Measurements from ENCODE around the gene PRODH2. TPM values are rescaled to one million over a fixed set of nuclear protein-coding genes. Genes with fewer than 3 reads are reported as not detected.

PRODH2 gene
- total RNA-seq, 1 donor from 2014 or later = not detected

DNA sequence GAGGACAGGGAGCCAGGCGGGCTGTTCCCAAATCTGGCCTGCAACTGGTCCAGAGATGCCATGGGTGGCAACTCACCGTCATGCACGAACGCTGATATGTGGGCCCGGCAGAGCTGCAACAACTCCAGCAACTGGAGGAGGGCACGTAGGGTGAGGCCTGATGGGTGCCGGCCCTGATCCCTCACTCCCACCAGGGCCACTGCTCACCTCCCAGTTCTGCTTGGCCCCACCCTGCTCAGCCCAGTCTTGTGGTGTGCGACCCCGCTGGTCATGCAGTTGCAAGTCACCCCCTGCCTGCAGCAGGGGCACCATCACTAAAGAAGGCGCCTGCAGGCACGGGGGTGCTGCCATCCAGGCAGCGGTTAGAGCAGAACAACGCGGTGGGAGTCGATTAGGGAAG, 20.3 kb downstream of the PRODH2 start:
- TF ChIP-seq, protein P1, sequence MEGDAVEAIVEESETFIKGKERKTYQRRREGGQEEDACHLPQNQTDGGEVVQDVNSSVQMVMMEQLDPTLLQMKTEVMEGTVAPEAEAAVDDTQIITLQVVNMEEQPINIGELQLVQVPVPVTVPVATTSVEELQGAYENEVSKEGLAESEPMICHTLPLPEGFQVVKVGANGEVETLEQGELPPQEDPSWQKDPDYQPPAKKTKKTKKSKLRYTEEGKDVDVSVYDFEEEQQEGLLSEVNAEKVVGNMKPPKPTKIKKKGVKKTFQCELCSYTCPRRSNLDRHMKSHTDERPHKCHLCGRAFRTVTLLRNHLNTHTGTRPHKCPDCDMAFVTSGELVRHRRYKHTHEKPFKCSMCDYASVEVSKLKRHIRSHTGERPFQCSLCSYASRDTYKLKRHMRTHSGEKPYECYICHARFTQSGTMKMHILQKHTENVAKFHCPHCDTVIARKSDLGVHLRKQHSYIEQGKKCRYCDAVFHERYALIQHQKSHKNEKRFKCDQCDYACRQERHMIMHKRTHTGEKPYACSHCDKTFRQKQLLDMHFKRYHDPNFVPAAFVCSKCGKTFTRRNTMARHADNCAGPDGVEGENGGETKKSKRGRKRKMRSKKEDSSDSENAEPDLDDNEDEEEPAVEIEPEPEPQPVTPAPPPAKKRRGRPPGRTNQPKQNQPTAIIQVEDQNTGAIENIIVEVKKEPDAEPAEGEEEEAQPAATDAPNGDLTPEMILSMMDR (conservative IDR thresholded peaks at IDR 0.05) = no peak
- H3K36me3 Mint-ChIP-seq (ENCODE audit: low read depth) = no peaks in the 10 kb centered on the region
- peaks cover 26% of the 10 kb centered on the region for H3K27me3 Mint-ChIP-seq (ENCODE audit: low read depth)
- no peak for DNase-seq (ENCODE audit: low read depth, low spot score)
- no peaks in the 10 kb centered on the region for H3K9me3 Mint-ChIP-seq
- no peak overlapping the region for H3K27ac Mint-ChIP-seq (ENCODE audit: unreplicated experiment)
- H3K4me1 Mint-ChIP-seq = no peaks in the 10 kb centered on the region
- H3K4me3 Mint-ChIP-seq = peak overlapping the region; percentile 23

DNA sequence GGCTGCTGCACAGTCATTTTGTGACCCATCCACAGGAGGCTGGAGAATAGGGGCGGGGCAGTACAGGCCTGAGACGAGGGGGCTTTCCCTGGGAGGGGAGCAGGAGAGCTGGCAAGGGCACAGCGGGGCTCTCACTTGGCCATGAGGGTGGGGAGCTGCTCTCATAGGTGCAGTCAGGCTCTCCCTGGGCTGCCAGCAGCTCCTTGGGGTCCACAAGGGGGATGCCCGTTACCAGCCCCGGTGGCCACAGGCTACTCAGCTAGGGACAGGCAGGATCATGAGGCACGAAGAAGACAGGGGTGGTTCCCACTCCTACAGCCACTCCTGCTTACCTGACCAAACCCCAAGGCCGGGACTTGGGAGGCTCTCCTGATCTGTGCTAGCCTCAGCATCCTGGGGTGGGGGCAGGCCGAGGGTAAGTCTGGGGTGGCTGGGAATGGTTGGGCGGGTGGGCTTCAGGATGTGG, 20.8 kb downstream of the PRODH2 start:
- Mint-ChIP-seq H3K27ac (ENCODE audit: unreplicated experiment) (no peak overlapping the region), H3K27me3 (ENCODE audit: low read depth) (peaks cover 22% of the 10 kb centered on the region), H3K4me3 (no peak overlapping the region), H3K36me3 (ENCODE audit: low read depth) (no peaks in the 10 kb centered on the region), H3K9me3 (no peaks in the 10 kb centered on the region), H3K4me1 (no peaks in the 10 kb centered on the region)
- TF ChIP-seq, protein P1 (conservative IDR thresholded peaks at IDR 0.05) = no peak
- no peak for DNase-seq (ENCODE audit: low read depth, low spot score)

DNA sequence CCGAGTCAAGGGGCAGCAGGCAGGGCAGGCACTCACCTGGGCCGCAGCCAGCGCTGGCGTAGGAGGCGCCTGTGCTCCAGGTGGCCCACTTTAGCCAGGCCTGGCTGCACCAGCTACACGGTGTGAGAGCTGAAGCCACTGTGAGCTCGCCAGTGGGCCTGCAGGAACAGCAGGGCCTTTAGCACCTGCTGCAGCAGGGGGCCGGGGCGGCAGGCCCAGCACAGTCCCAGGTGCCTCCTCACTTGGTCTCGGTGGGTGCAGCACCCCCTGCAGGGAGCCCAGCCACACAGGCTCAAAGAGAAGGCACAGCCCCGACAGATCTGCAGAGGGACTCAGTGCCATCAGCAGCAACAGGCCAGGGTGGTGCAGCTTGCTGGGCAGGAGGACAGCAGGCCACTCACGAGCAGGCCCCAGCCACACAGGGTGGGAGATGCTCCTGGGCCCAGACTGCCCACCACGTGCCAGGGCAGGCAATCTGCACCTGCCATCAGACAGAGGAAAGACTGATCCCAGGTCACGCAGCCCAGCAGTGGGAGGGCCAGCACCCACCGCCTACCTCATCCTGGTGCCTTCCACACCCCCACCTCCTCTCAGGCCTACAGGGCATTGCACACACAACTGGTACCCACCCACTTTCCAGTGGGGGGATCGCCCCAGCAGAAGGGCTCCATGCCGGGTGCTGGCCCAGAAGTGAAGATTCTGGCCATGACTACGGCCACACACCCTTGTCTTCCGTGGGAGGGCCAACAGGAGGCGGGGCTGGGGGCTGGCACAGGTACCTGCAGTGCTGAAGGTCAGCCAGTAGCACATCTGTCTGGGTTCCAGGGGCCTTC, 21.4 kb downstream of the PRODH2 start:
- Mint-ChIP-seq H3K27me3 (ENCODE audit: low read depth) (peaks cover 15% of the 10 kb centered on the region), H3K27ac (ENCODE audit: unreplicated experiment) (no peak overlapping the region), H3K9me3 (no peaks in the 10 kb centered on the region), H3K36me3 (ENCODE audit: low read depth) (no peaks in the 10 kb centered on the region), H3K4me1 (no peaks in the 10 kb centered on the region), H3K4me3 (no peak overlapping the region)
- TF ChIP-seq, protein P1 (conservative IDR thresholded peaks at IDR 0.05) = no peak
- DNase-seq (ENCODE audit: low read depth, low spot score) = no peak

DNA sequence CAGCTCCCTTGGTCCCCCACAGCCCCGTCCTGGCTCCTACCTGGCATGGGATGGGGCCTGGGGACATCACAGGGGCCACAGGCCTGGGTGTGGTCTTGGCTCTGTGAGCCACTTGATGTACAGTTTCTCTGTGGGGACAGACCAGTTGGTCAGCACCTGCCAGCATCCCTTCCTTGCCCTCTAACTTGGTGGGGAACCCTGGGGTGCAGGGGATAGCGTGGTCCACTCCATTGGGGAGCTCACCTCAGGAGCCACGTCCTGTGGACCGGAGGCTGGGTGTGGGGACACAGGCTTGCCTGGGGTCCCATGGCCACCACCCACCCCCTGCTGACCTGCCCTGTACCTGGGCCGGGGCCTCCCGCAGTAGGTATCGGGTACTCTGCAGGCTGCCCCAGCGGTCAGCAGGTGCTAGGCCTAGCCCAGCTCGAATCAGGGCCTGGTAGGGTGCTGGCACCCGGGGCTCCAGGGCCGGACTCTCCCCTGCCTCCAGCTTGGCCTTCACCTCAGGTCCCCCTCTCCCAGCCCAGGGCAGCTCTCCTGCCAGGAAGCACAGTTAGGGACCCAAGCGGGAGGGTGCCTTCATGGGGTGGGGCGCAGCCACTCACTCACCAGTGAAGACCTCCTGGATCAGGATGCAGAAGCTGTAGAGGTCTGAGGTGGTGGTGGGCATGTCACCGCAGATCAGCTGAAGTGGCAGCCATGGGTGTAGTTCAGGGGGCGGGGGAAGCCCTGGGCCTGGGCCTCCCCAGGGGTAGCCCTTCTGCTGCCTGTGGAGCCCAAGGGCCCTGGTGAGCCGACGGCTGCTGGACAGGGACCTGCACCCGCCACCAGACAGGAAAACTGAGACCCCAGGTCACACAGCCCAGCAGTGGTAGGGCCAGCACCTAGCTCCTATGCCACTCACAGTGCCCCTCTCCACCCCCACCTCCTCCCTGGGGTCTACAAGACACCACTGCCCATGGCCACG, 22.4 kb downstream of the PRODH2 start:
- DNase-seq (ENCODE audit: low read depth, low spot score) = no peak
- Mint-ChIP-seq H3K4me3 (no peak overlapping the region), H3K27me3 (ENCODE audit: low read depth) (peaks cover 8% of the 10 kb centered on the region), H3K4me1 (no peaks in the 10 kb centered on the region), H3K27ac (ENCODE audit: unreplicated experiment) (no peak overlapping the region), H3K9me3 (no peaks in the 10 kb centered on the region), H3K36me3 (ENCODE audit: low read depth) (no peaks in the 10 kb centered on the region)
- TF ChIP-seq, protein P1 (conservative IDR thresholded peaks at IDR 0.05) = no peak

DNA sequence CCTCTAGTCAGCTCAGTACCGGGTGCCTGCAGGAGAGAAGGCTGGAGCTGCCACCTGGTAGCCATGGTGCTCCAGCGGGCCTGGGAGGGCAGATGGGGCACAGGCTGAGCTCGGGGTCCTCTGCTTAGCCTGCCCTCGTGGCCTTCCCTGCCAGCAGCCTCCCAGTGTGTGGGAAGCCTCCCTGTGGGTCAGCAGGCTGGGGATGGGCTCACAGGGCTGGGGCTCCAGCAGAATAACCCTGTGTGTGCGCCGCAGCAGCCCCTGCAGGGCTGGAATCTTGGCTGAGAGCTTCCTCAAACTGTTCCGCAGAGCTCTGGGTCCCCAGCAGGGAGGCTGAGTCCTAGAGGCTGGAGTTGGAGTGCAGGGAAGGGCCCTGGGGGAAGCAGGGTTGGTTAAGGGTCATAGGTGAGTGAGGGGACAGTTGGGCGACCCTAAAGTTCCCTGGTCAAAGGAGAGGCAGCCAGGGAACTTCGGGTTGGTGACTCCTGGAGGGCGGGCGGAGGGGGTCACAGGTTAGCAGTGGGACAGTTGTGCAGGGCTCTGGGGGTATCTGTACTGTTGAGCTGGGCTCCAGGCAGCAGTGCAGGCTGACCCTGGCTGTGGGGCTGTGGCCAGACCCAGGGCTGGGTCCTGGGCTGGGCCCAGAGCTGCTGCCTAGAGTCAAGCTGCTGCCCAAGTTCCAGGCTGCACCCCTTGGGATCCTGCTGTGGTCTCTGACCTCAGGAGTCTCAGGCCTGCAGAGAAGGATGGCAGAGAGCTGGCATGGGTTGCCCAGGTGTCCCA, 23.3 kb downstream of the PRODH2 start:
- no peak overlapping the region for H3K4me3 Mint-ChIP-seq
- no peaks in the 10 kb centered on the region for H3K4me1 Mint-ChIP-seq
- no peak overlapping the region for H3K27ac Mint-ChIP-seq (ENCODE audit: unreplicated experiment)
- no peaks in the 10 kb centered on the region for H3K36me3 Mint-ChIP-seq (ENCODE audit: low read depth)
- peaks cover 4% of the 10 kb centered on the region for H3K27me3 Mint-ChIP-seq (ENCODE audit: low read depth)
- no peaks in the 10 kb centered on the region for H3K9me3 Mint-ChIP-seq
- TF ChIP-seq, protein P1 (conservative IDR thresholded peaks at IDR 0.05) = no peak
- DNase-seq (ENCODE audit: low read depth, low spot score) = no peak

Data from neural crest cell (in vitro differentiated cells).